ENCODE measurements around the gene CECR2.

DNA sequence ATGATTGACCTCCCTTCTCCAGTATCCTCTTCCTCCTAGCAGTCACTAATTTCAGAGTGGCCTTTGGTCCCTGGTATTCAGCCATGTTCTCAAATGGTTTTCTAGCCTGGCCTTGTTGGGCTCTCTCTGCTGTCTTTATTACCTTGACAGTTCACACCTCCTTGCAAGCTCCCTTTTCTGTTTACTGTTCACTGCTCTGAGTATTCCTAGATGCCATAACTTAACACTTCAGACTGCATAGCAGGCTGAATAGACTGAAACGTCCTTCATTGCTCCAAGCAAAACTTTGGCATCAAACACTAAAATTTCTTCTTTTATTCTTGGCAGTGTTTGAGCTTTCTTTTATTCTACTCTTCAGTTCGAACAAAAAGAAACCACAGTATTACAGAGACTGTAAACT, 144.4 kb downstream of the CECR2 start:
- TF ChIP-seq CREB1 (IDR thresholded peaks at IDR 0.05; ENCODE audit: low read depth) (no peak), EP300 (IDR thresholded peaks at IDR 0.05; ENCODE audit: borderline replicate concordance) (no peak), YY1 (IDR thresholded peaks at IDR 0.05; ENCODE audit: low read depth) (no peak), CEBPB (IDR thresholded peaks at IDR 0.05) (no peak), REST (IDR thresholded peaks at IDR 0.05; ENCODE audit: low read depth) (no peak), NFIC (IDR thresholded peaks at IDR 0.05) (no peak), MAX (IDR thresholded peaks at IDR 0.05) (no peak), TAF1 (IDR thresholded peaks at IDR 0.05; ENCODE audit: low read depth) (no peak), TEAD4 (IDR thresholded peaks at IDR 0.05) (no peak), ZBTB7A (IDR thresholded peaks at IDR 0.05; ENCODE audit: low read depth) (no peak), EGR1 (IDR thresholded peaks at IDR 0.05) (no peak), RAD21 (IDR thresholded peaks at IDR 0.05; ENCODE audit: low read depth) (no peak), FOXM1 (IDR thresholded peaks at IDR 0.05; ENCODE audit: borderline replicate concordance, low read depth) (no peak), TCF12 (IDR thresholded peaks at IDR 0.05; ENCODE audit: low read depth) (no peak)
